Stimulated activated CD4-positive, alpha-beta T cell treated with anti-CD3 and anti-CD28 coated beads, Interleukin-1b, Interleukin-23, amount 100 ng/mL, for 24 hours (primary cell): ENCODE data around the gene FIGLA.

Experiments used
- DNase-seq, 4 experiments: peaks; one replicate each; pipeline ENCODE4 v3.0.0-alpha.2; 2020; ENCODE audit warnings: low read depth in 4 of 4, low spot score in 1 of 4

FIGLA gene

DNA sequence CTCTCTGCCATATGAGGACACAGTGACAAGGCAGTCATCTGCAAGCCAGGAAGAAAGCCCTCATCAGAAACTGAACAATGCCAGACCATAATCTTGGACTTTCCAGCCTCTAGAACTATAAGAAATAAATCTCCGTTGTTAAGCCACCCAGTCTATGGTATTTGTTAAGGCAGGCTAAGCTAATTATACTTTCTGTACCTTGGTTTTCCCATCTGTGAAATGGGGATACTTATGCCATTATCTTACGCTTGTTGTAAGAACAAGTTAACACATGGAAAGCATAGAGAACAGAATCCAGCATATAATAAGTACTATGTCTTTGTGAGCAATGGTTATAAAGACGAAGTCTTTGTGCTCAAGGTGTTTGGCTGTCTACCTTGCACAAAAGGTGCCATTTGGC, 14.2 kb downstream of the FIGLA start:
- no peak for DNase-seq

DNA sequence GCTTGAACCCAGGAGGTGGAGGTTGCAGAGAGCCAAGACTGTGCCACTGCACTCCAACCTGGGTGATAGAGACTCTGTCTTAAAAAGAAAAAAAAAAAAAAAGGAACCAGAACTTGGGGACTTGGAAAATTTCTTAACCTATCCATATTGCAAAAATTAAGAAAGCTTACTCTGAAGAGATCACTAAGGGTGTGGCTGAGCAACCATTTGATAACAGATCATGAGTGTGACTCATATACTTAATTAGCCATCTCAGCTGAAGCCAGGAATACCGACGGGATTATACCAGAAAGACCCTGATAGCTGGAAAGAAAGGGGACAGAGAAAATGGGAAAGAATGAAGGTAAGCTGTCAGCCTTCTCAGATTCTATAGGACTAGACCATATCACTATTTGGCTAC, 15.3 kb downstream of the FIGLA start:
- DNase-seq, result no peak

DNA sequence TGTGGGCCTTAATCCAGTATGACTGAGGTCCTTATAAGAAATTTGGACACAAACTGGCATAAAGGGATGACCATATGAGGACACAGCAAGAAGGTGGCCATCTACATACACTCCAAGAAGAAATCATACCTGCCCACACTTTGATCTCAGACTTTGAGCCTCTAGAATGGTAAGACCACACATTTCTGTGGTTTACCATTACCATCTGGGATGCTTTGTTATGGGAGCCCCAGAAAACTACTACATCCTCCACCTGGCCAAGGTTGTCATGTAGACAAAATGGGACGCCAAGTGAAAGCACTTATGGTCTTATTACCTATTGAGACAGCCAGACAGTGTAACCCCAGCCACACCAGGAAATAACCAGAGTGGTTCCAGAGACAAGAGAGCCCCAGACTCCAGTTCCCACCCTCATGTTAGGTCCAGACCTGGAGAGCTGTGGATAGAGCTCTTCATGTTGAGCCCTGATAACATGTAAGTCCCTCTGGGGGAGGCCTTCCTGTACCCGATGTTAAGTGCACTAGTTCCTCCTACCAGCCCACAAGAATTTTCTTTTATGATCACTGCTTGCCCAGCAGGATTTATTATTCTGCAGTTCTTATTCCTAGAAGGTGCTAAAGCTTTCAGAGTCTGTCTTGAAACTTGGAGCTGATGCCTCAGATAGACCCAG, 17.8 kb downstream of the FIGLA start:
- no peak for DNase-seq

DNA sequence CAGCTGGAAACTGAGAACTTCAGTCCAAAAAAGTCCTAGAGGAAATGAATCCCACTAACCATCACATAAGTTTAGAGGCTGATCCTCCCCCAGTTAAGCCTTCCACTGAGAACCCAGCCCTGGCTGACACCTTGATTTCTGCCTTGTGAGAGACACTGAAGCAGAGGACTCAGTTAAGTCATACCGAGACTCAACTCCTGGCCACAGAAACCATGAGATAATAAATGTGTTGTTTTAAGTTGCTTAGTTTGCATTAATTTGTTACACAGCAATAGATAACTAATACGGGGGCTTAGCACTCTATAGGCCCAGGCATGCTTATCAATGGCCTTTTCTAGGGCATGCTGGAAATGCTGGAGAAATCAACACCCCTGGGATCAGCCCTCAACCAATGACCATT, 19.0 kb downstream of the FIGLA start:
- DNase-seq, result no peak

DNA sequence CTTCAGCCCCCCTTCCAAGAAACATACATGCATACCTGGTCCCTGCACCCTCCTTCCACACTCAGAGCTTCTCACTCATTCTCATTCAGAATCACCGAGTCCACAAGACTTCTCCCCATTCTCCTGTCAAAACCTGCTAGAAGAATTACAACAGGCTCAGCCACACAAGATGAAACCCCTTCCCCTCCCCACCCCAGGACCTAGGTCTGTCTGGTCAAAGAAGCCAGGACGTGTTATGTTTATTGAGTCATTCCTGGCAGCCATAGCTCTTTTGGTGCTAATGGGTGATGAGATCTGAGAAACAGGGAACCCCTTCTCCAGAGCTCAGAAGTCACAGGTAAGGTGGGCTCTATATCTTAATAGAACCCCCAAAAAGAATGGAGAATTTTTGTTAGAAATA, 21.0 kb downstream of the FIGLA start:
- DNase-seq, result no peak

DNA sequence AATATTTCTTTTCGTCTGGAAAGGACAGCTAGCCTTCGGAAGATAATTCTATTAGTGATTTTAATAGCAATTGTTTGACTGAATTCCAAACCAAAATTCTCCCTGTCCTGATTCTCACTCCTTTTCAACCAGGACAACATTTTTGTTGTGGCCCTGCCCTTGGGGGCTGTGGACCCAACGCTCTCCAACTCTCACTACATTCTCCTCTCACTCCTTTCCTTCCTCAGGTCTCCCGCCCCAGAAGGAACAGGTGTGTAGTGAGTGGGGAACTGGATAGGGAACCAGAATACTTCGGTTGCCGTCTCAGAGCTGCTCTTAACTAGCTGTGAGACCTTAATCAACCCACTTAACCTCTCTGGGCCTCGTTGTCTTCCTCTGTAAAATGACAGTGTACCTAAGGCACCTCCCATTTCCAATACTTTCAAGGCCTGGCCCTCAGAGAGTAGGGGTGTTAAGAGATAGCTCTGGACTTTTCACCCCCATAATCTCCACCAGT, 21.8 kb downstream of the FIGLA start:
- no peak for DNase-seq

DNA sequence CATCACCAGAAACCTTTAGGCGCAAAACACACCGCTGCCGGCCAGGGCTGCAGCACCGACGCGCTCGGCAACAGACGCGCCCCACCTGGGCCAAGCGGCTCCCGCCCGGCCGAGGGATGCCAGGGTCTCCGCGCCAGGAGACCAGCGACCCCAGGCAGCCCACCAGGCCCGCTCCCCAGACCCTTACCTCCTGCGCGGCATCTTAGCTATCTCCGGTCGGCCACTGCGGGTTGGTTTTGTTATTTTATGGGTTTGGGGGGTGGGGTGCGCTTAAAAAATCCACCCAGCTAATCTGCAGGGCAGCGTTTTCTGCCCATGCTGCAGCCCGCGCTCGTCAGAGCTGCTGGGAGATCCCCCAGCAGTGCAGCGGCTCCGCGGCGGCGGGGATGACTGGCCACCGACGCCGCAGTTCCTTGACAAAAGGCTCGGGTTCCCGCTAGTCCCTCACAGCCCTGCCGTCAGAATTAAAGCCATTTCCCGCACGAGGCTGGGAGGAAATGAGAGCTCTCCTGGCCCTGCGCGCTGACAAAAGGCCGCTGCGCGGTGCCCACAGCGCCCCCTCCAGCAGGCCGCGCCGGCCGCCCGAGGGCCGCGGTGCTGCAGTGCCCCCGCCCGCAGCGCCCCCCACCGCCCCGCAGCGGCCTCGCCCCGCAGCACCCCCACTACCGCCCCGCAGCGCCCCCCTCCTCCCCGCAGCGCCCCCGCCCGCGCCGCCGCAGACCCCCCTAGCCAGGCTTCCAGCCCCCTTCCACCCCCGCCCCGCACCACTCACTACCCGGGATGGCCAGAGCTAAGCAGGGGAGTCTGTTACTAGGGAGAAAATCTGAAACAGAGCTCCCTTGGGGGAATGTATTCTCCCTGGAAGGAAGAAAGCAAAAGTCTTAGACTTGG, 22.5 kb downstream of the FIGLA start, which contains the start of gene ADD2:
Gene ADD2 (minus strand): TSS at position 502 of the 891 bp plus-strand sequence. CDS start 61,792 bp downstream, outside the sequence.
- peak in 2 of 4 experiments; percentile 23 to 41 for DNase-seq

DNA sequence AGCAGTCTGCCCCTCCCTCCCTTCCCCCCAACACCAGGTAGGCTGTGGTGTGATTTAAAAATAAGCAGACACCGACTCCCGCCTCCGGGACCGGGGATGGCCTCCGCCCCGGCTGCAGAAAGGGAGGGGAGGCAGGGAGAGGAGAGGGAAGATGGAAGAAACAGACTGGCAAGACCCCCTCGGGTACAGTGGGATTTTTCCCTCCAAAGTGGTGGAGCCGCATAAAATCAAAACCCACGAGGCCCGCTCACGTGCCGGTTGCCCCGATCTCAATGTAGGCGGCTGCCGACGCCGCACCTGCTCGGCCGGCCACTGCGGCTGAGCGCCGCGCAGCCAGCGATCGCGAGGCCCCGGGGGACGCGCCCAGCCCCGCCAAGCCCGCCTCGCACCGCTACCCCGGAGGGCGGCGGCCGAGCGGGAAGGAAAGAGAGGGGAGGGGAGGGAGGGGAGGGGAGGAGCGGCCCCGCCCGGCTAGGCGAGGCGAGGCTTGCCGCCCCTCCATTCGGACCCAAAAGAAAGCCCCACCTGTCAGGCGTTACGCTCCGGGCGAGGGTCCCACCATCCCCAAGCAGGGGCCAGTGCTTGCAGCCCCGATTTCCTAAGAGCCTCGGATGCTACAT, 23.3 kb downstream of the FIGLA start:
- DNase-seq, result no peak

DNA sequence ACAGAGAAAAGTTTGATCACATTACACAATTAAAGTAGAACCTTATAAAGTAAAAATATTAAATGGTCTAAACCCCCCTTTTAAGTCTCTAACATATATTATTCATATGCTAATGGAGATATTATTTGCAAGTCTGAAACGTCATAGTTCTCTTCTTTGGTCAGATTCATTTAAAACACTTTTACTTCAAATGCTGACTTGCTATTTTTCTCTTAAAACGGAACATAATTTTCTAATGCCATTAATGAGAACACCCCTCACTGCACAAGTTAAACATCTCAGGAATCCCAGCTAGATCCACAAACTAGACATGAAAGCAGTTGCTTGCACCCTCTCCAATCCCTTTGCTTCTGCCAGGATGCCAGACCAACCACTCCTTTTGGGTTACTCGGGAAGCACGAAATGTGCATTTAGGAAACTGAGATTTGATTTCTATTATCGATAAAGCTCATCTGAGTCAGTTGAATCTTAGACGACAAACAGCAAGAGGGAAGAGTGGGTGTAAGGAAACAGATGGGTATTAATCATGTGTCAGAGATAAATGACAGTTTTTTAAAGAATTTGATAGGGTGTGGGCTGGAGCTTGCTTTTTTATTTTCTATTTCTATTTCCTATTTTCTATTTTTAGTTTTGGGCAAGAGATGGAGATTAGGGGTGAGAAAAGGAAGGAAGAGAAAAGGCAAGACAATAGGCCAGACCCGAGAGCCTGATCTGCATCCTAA, 23.9 kb downstream of the FIGLA start:
- no peak for DNase-seq

DNA sequence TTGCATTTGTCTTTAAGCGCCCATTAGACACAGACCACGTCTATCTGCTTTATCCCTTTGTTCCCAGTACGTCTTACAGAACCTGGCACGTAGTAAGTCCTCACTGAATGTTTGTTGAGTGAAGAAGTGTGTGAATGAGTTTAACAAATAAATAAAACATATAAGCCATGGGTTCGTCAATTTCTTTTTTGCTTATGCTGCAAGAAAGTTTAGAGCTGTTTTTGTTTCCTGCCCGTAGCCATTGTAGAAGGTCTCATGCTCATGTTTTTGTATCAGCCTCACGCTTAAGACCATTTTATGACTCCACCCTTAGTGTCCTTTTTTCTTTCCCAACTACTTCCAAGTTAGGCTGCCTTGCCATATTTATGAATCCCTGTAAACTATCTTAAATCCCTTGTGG, 24.9 kb downstream of the FIGLA start:
- no peak for DNase-seq

DNA sequence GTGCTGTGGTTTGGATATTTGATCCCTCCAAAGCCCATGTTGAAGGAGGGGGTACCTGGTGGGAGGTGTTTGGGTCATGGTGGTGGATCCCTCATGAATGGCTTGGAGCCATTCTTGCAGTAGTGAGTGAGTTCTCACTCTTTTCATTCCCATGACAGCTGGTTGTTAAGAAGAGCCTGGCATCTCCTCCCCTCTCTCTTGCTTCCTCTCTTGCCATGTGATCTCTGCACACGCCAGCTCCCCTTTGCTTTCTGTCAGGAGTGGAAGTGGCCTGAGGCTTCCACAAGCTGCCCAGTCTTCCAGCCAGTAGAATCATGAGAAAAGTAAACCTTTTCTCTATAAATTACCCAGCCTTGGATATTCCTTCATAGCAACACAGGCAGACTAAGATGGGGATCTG, 31.0 kb downstream of the FIGLA start:
- DNase-seq, result no peak

DNA sequence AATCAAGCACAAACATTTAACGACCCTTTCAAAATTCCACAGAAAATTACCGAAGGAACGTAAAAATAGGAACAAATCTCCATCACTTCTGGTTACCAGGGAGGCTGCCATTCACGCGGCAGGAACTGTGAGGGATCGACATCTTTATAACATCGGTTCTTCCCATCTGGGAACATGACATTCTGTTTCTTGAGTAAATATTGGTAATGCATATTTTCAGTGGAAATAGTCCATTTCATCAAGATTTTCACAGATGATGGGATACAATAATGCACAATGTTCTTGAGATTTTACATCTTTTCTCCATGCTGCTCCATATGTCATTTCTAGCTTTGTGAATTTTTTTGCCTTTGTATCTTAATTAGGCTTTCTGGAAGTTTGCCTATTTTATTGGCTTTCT, 32.5 kb downstream of the FIGLA start:
- DNase-seq, result no peak

DNA sequence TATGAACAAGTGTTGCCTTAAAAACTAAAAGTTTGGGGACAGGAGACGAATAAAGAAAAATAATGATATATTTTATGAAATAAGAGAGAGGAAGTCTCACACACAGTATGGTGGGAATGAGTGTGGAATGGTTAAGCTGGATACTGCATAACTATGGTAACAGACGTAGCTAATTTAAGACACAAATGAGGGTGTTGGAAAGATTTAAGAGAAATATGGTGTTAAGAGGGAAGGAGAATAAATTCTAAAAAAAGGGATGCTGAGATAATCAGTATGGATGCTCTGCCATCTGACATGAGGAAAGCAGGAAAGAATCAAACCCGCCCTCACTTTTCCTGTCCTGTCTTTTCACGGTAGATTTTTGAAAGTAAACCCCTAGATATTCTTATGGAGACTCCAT, 33.1 kb downstream of the FIGLA start:
- no peak for DNase-seq

DNA sequence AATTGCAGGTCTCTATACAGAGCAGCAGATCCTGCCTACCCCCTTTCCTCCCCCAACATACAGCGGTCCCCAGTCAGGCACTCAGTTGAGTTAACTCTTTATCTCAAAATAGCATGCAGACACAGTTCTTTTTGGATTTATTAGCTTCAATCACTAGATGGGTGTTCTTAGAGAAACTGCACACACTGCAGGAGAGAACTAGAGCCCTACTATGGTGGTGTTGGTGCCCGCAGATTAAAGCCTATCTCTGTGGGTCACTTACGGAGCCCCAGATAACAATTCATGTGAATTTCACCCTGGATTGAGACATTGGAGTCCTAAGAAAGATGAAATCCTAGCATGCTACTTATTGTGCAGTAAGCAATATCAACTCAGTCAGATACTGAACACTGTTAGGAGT, 34.3 kb downstream of the FIGLA start:
- DNase-seq, result no peak

DNA sequence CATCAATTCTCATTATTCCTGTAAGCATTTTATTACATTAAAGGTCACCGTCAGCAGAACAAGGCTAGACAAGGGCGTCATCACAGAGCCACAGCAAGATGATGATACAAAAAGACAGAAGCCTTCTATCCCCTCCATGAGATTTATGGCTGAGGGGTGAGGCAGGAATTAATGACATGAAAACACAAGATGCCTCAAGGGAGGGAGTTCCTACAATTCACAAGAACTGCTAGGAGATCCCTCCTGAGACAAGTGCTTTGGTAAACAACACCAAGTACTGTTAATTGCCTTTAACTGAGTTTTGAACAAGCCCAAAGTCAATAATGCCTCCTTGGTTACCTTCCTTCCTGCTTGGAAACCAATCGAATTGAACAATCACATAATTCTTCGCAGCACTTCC, 36.5 kb downstream of the FIGLA start:
- no peak for DNase-seq

DNA sequence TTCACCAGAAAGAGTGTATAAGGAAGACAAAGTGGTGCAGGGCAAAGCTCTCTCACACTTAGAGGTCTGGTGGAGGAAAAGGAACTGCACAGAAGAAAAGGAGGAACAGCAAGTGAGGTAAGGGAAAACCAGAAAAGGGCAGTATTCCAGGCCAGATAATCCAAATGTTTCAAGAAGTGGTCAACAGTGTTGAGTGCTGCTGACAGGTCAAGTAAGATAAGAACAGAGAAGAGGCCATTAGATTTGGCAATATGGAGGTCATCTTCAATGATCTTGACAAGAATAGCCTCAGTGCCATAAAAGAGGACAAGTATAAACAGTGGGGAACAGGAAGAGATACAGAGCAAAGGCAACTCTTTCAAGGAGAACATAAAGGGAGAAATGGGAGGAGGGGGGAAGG, 37.4 kb downstream of the FIGLA start:
- DNase-seq, result no peak

DNA sequence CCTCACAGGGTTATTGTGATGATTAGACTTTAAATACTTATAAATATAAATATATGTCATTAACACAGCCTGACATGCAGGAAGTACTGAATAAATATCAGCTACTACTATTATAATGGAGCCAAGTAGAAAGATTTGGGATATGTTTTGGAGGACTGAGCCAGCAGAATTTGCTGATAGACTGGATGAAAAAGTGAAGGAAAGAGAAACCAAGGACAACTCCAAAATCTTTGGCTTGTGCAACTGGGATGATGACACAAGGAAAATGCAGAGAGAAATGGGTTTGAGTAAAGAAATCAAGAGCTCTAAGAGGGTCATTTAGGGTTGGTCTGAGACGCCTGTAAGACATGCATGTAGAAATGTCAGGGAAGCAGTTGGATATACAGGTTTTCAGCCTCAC, 38.0 kb downstream of the FIGLA start:
- DNase-seq, result no peak

DNA sequence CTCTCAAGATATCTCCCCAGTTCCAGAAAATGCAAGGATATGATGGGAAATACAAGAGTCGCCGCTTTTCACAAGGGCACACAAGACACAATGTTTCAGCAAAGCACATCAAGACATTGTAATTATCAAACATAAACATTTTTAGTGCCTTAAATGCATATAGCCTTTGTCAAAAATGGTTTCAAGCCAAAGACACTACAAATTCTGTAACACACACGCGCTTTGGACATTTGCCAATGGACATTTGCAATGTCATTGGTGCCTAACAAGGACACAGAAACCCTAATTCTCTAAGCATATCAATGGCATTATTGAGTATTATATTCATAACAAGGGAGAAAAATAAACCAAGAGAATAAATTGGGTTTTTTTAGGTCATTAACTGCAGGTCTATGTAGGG, 38.6 kb downstream of the FIGLA start:
- no peak for DNase-seq

DNA sequence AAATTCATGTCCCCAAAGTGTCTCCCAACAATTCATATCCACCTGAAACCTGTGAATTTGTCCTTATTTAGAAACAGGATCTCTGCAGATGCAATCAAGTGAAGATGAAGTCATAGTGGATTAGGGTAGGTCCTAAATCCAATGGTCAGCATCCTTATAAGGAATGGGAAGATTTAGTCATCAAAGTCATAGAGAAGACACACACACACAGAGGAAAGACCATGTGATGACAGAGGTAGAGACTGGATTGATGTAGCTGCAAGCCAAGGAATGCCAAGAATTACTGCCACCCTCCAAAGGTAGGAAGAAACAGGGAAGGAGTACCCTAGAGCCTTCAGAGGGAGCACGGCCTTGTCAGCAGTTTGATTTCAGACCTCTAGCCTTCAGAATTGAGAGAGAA, 40.1 kb downstream of the FIGLA start:
- DNase-seq, result no peak

DNA sequence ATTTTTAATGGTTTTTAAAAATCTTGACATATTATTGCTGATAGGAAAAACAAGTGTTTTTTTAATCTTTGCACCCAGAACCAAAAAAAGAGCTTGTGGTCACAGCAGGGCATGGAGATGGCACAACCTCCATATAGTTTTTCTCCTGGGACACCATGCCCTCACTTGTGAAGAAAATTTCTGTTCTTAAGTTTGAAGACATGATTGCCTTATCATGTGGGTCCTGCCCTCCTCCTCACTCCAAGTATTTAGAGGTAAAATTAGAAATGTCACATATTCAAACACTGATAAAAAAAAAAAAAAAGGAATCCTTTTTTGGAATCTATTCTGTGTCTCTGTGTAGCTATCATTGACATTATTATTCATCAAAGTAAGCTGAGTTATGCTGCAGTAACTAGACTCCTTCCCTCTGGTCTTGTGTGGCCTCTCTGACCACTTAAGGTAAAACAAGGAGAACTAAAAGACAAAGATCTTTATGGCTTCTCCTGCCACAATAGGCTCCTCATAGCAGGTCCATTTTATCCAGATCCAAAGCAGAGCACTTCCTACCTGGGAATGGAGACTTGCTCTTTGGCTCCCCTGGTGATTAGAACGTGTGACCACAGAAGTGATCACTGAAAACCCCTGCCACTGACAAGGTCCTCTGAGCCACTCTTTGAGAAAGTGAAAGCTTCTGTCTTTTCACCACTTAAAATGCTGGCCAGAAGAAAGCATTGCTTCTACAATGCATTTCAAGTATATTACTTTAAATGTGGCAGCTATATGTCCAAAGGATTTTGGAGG, 42.2 kb downstream of the FIGLA start:
- DNase-seq, result no peak

DNA sequence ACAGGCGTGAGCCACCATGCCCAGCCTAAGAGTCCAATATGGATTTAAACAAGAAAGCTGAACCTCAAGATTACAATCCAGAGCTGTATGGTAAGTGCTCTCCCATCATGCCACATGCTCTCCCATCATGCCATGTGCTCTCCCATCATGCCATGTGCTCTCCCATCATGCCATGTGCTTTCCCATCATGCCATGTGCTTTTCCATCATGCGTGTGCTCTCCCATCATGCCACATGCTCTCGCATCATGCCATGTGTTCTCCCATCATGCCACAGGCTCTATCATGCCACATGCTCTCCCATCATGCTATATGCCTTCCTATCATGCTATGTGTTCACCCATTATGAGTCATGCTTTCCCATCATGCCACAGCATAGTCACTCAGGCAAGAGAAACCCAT, 43.2 kb downstream of the FIGLA start:
- no peak for DNase-seq
